LHCN-M2 (cell line): Measurements from ENCODE around the gene NAALAD2. TPM values are rescaled to one million over a fixed set of nuclear protein-coding genes. Genes with fewer than 3 reads are reported as not detected.
"Not testable (repeated sequence)": the region's sequence is repeated elsewhere in the genome, so short reads cannot be mapped to it uniquely, and the experiment has no call there.

Source experiments
- DNase-seq: peaks from one replicate; pipeline ENCODE4 v3.0.0-alpha.2; 2012; ENCODE audit warnings: low read depth
- total RNA-seq: library from RNA; depleted of rRNA; stranded (reverse); fragments of >200 nt; gene quantifications from 2 replicates; pipeline ENCODE4 v1.2.3, GENCODE V29; 2014

The NAALAD2 gene
- total RNA-seq, 1 experiment from 2014 or later, result 0.23 TPM

- DNase-seq, result no peak
These were observed 58.6 kb downstream of the NAALAD2 start for GRCh38 chr11:90192869-90193582.

GRCh38 chr11:90197377-90197776 is 62.9 kb downstream of the NAALAD2 start:
- no peak for DNase-seq

DNA sequence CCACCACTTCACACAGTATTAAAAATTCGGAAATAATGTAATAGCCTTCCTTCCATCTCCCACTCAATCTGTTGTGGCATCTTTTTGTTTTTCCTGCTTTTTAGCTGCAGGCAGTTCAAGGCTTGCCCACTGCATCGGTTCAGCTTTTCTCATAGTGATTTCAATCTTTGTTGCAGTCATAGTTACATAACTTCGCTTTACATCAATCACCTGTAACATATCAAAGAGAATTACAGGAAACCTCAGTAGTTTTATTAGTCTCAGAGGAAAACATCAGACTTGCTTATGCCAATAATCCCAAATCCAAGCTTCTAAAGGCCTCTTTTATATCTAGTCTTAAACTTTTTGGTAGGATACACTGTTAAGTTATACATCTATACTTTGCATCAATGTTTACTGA is 67.9 kb downstream of the NAALAD2 start:
- DNase-seq, result no peak

DNA sequence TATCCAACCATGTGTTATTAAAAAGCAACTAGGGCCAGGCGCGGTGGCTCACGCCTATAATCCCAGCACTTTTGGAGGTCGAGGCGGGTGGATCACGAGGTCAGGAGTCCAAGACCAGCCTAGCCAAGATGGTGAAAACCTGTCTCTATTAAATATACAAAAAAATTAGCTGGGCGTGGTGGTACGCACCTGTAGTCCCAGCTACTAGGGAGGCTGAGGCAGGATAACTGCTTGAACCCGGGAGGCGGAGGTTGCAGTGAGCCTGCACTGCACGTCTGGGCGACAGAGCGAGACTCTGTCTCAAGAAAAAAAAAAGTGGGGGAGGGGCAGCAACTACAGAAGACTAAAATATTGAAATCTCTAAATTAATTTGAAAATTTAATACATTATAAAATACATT is 69.9 kb downstream of the NAALAD2 start:
- DNase-seq, result no peak

- peak; percentile 62 for DNase-seq
These were observed 70.6 kb downstream of the NAALAD2 start for GRCh38 chr11:90204832-90205646.

DNA sequence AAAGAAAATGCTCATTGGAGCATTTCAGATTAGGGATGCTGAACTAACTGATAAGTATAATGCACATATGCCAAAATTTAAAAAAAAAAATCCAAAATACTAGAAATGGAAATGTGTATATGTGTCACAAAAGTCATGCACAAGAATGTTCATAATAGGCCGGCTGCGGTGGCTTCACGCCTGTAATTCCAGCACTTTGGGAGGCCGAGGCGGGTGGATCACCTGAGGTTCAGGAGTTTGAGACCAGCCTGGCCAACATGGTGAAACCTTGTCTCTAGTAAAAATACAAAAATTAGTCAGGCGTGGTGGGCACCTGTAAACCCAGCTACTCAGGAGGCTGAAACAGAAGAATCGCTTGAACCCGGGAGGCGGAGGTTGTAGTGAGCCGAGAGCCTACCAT is 73.5 kb downstream of the NAALAD2 start:
- not testable (repeated sequence) for DNase-seq

DNA sequence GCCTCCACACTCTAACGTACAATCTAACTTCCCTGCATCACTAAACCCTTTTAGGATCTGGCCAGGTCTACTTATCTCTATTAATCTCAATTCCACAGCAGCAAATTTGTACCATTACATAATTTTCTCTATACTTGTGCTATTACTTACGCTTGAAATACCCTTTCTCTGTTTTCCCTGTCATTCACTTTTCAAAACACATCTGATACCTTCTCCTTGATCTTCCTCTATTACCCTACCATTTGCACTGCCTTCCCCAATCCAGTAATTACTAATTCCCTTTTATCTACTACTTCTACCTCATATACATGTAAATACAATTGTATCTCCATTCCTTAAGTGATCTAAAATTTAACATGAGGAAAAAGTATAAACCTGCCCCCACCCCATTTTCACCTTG is 74.4 kb downstream of the NAALAD2 start:
- DNase-seq, result no peak

- DNase-seq, result no peak
These were observed 78.9 kb downstream of the NAALAD2 start for GRCh38 chr11:90213322-90213721.

GRCh38 chr11:90216611-90217010 is 82.1 kb downstream of the NAALAD2 start:
- DNase-seq, result no peak

GRCh38 chr11:90218606-90219005 is 84.1 kb downstream of the NAALAD2 start:
- no peak for DNase-seq

- DNase-seq, result no peak
These were observed 85.0 kb downstream of the NAALAD2 start for GRCh38 chr11:90219438-90219837.

- peak; percentile 42 for DNase-seq
These were observed 85.9 kb downstream of the NAALAD2 start for GRCh38 chr11:90220391-90220790.

DNA sequence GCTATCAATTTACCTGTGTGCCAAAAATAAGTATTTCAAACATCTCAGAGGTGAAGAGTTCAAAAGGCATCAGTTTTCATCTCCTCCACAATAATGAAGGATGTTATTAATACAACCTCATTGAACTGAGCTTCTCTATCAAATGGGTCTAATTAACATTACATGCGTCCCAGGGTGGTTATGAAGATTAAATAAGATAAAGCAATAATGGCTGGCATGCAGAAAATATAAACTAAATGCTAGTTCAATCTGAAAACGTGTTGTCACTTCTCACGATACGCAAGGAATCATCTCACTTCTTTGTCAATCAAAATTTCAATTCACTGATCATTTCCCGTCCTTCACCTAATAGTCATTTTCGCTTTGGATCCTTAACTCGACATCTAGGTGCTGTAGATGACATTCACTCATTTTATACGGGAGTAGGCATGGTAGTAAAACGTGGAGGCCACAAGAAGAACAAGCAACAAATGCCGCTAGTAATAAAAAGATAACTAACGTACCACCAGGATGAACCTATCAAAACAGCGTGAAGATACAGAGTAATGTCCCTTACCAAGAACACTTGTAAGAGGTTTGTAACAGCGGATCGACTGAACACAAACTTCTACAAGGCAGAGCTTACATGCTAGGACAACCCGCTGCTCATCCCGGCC is 87.5 kb downstream of the NAALAD2 start:
- no peak for DNase-seq

GRCh38 chr11:90222459-90223247 is 88.2 kb downstream of the NAALAD2 start, which contains the start of gene CHORDC1:
TSS of gene CHORDC1 (minus strand) at chr11:90223049. CDS start at chr11:90222954, 95 bp downstream.
- peak; percentile 80 for DNase-seq

- no peak for DNase-seq
These were observed 88.8 kb downstream of the NAALAD2 start for GRCh38 chr11:90223248-90223585.

DNA sequence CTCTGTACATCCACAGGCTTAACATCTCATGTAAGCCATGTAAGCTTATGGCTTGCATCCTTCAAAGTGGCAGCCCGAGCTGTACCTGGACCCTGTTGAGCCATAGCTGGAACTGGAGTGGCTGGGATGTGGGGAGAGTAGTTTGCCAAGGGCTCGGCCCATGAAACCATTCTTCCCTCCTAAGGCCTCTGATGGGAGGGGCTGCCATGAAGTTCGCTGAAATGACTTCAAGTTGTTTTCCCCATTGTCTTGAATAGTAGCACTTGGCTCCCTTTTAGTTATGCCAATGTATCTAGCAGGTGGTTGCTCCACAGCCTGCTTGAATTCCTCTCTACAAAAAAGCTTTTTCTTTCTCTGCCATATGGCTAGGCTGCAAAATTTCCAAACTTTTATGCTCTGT is 93.6 kb downstream of the NAALAD2 start:
- DNase-seq, result no peak

- DNase-seq, result peak; percentile 23
These were observed 95.3 kb downstream of the NAALAD2 start for GRCh38 chr11:90229791-90230190.

DNA sequence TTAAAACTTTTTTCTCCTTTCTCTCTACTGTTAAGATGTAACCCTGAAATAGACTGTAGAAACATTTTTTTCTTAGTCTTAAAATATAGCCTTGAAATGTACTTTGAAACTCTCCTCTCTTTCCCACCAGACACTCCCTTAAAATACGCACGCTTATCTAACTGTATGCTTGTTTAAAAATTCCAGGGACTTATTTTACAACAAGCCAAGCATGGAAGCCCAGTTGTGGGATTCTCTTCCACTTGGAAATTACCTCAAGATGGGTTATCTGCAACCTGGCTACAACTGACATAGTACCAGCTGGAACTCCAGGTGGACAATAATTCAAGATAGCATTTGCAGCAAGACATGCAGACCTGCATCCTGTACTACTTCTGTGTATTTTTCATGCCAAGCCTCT is 100.5 kb downstream of the NAALAD2 start:
- DNase-seq, result no peak

DNA sequence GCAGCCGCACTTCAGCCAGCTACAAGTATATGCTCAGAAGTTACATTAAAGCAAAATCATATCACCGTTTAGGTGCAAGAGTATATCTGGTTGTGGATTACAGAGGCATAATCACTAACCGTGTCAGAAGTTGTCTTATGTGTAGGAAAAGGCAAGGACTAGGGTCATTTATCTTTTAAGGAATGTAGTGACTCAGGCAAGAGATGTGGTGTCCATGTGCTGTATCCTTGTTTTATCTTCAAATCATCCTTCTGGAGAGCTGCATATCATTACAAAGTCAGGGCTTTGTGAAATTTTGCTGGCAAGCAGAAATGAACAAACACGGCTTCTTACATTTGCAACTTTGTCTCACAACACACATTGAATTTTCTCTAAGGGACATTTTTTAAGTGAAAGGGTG is 101.1 kb downstream of the NAALAD2 start:
- no peak for DNase-seq

- DNase-seq, result no peak
These were observed 102.5 kb downstream of the NAALAD2 start for GRCh38 chr11:90237004-90237403.

GRCh38 chr11:90239967-90240636 is 105.6 kb downstream of the NAALAD2 start:
- DNase-seq, result not testable (repeated sequence)
